Activated B cell treated with CpG ODN at 0.5 μM for 24 hours (primary cell): ENCODE results near the gene MACROD1. TPM values are rescaled to one million over a fixed set of nuclear protein-coding genes. Genes with fewer than 3 reads are reported as not detected.

Experiments used
- ATAC-seq: fragments of 200-7000 bp; cut with Tn5 transposase; one replicate; pipeline ENCODE4 v1.10.0; 2021; ENCODE audit warnings: low read depth, mild to moderate bottlenecking, moderate library complexity
- CTCF ChIA-PET: fragments of 350-600 bp; sonication (Branson Sonifier 250); formaldehyde crosslinking; loops from one replicate; lab custom pipeline; 2021; ENCODE audit warnings: antibody characterized with exemption; lab: Charles Lee
- POLR2A ChIA-PET: fragments of 350-600 bp; sonication (Branson Sonifier 250); formaldehyde crosslinking; loops from one replicate; lab custom pipeline; 2021; ENCODE audit warnings: antibody characterized with exemption; lab: Charles Lee
- DNase-seq: peaks from one replicate; pipeline ENCODE4 v3.0.0; 2022
- H3K27ac Mint-ChIP-seq: one replicate; pipeline ENCODE4 v1.8.0; 2020; ENCODE audit warnings: mixed read lengths
- H3K27me3 Mint-ChIP-seq: one replicate; pipeline ENCODE4 v1.8.0; 2021; ENCODE audit warnings: mixed read lengths
- H3K36me3 Mint-ChIP-seq: one replicate; pipeline ENCODE4 v1.8.0; 2021; ENCODE audit warnings: low read depth, mixed read lengths
- H3K4me1 Mint-ChIP-seq: one replicate; pipeline ENCODE4 v1.8.0; 2021; ENCODE audit warnings: mixed read lengths
- H3K4me3 Mint-ChIP-seq: one replicate; pipeline ENCODE4 v1.8.0; 2020; ENCODE audit warnings: mild to moderate bottlenecking, mixed read lengths
- H3K9me3 Mint-ChIP-seq: one replicate; pipeline ENCODE4 v1.8.0; 2020; ENCODE audit warnings: mixed read lengths
- intact Hi-C: fragments of 100-400 bp; cut with micrococcal nuclease; formaldehyde crosslinking; loops from one replicate; pipeline ENCODE4 v1.15.1; 2024
- total RNA-seq: library from RNA; stranded (reverse); gene quantifications from 2 replicates; pipeline ENCODE4 v1.2.3, GENCODE V29; 2022
- TF ChIP-seq, protein P1 (sequence below): fragments of 200-600 bp; IDR thresholded peaks from one replicate; pipeline ENCODE4 v1.8.0; 2022; ENCODE audit warnings: antibody characterized with exemption, mild to moderate bottlenecking

The MACROD1 gene
- total RNA-seq, 1 donor from 2014 or later = 4.5 TPM

DNA sequence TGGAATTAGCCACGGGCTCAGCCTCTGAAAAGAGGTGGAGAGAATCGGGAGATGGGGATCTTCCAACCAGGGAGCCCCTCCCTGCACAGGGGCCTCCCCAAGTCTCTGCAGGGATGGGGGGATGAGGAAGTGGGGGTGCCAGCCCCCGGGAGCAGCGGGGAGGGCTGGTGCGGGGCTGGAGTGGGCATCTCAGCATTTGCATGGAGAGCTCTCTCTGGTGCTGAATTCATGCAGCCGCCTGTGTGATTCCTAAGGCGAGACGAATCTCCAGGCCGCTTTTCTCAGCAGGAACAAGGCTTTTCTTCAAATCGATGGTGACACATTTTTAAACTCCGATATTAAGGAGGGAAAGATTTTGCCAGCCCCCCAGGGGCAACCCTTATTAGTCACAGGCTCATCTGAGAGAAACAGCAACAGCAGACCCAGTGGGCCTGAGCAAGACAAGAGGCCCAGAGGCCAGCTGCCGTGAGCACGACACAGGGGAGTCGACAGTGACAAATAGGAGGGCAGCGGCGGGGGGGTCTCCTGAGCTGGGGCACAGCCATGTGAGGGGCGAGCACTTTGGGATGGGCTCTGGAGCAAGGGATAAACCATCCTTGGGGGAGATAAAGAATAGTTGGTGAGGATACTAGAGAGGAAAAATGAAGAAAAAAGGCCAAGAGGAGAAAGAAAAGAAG lies 29.0 kb downstream of the MACROD1 start:
- ATAC-seq (no peak), DNase-seq (no peak)
- no peaks in the 10 kb centered on the region for H3K36me3 Mint-ChIP-seq
- intact Hi-C loops = no loop called here
- ChIA-PET POLR2A (no interaction called here), CTCF (no interaction called here)
- H3K27ac Mint-ChIP-seq = no peak overlapping the region
- H3K4me3 Mint-ChIP-seq = no peak overlapping the region
- no peaks in the 10 kb centered on the region for H3K9me3 Mint-ChIP-seq
- H3K4me1 Mint-ChIP-seq = no peaks in the 10 kb centered on the region
- TF ChIP-seq, protein P1, sequence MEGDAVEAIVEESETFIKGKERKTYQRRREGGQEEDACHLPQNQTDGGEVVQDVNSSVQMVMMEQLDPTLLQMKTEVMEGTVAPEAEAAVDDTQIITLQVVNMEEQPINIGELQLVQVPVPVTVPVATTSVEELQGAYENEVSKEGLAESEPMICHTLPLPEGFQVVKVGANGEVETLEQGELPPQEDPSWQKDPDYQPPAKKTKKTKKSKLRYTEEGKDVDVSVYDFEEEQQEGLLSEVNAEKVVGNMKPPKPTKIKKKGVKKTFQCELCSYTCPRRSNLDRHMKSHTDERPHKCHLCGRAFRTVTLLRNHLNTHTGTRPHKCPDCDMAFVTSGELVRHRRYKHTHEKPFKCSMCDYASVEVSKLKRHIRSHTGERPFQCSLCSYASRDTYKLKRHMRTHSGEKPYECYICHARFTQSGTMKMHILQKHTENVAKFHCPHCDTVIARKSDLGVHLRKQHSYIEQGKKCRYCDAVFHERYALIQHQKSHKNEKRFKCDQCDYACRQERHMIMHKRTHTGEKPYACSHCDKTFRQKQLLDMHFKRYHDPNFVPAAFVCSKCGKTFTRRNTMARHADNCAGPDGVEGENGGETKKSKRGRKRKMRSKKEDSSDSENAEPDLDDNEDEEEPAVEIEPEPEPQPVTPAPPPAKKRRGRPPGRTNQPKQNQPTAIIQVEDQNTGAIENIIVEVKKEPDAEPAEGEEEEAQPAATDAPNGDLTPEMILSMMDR = no peak
- peaks cover 2% of the 10 kb centered on the region for H3K27me3 Mint-ChIP-seq

DNA sequence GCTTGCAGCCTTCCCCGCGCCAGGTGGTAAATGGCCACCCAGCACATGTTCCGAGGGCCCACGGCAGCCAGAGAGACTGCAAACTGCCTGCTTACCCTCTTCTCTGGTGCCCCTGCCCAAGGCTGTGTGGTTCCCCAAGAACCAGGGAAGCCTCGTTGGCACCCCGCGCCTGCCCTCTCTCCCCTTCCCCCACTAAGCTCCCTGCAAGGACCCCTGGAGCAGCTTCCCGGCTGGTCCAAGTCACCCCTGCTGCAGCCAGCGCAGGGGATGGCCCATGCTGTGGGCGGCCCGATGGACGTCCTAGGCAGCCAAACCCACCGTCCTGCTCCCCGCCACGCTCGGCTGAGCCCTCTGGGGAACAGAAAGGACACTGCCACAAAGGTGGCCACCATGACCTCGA lies 30.2 kb downstream of the MACROD1 start:
- DNase-seq (no peak), ATAC-seq (no peak)
- no peaks in the 10 kb centered on the region for H3K4me1 Mint-ChIP-seq
- CTCF ChIA-PET = no interaction called here
- H3K27ac Mint-ChIP-seq = no peak overlapping the region
- POLR2A ChIA-PET = no interaction called here
- H3K9me3 Mint-ChIP-seq = no peaks in the 10 kb centered on the region
- no peaks in the 10 kb centered on the region for H3K36me3 Mint-ChIP-seq
- no peak overlapping the region for H3K4me3 Mint-ChIP-seq
- TF ChIP-seq, protein P1 = no peak
- intact Hi-C loops = no loop called here
- peaks cover 5% of the 10 kb centered on the region for H3K27me3 Mint-ChIP-seq

DNA sequence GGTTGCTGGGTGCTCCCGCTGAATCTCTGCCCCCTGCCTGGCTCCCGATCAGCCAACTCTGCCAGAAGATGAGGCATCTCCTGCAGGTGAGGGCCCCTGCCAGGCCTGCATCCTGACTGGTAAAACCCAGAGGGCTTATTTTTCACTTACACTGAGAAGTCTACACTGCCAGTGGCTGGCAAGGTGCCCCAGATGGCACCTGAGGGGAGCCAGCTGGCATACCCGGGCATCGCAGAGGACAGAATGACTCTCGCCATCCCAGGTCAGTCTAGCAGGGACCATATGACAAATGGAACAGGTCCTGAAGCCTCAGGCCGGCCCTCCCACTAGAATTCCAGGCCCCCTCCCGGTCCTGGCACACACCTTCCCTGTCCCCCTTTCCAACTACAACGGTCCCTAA lies 30.9 kb downstream of the MACROD1 start:
- no peaks in the 10 kb centered on the region for H3K36me3 Mint-ChIP-seq
- H3K9me3 Mint-ChIP-seq = no peaks in the 10 kb centered on the region
- POLR2A ChIA-PET = no interaction called here
- H3K27ac Mint-ChIP-seq = no peak overlapping the region
- CTCF ChIA-PET = no interaction called here
- ATAC-seq = no peak
- no peak for DNase-seq
- peaks cover 5% of the 10 kb centered on the region for H3K27me3 Mint-ChIP-seq
- no peaks in the 10 kb centered on the region for H3K4me1 Mint-ChIP-seq
- H3K4me3 Mint-ChIP-seq = no peak overlapping the region
- intact Hi-C loops = no loop called here
- TF ChIP-seq, protein P1 = no peak

DNA sequence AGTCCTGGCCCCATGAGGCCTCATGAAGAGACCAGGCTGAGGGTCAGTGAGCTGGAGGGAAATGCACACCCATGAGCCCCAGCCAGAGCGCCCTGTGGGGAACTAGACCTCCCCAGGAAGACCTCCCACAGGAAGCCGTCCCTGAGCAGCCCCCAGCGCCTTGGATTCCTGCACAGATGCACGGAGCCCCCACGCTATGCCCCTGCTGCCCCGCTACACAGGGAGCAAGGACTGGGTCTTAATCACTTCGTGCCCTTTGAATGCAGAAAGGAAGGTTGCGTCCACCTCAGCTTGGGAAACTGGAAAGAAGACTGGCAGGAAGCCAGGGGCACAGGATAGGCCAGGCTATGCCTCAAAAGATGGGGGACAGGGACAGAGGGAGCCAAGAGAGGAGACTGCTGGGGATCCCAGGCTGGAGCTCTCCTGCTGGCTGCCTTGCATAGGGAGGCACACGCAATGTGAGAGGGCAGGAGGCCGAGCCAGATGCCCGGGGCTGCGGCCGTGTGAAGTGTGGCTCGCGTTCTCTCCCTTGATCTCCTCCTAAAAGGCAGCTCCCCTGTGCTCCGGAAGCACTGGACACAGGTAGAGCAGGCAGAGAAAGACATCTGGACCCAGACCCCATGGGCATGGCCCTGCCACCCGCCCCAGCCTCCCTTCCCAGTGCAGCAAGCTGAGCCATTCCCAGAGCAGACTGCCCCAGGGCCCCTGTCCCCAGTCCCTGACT lies 32.8 kb downstream of the MACROD1 start:
- intact Hi-C loops = no loop called here
- DNase-seq (no peak), ATAC-seq (no peak)
- Mint-ChIP-seq H3K27ac (no peak overlapping the region), H3K4me1 (no peaks in the 10 kb centered on the region), H3K4me3 (no peak overlapping the region), H3K36me3 (no peaks in the 10 kb centered on the region), H3K27me3 (peaks cover 5% of the 10 kb centered on the region), H3K9me3 (no peaks in the 10 kb centered on the region)
- POLR2A ChIA-PET = no interaction called here
- CTCF ChIA-PET = no interaction called here
- TF ChIP-seq, protein P1 = no peak

DNA sequence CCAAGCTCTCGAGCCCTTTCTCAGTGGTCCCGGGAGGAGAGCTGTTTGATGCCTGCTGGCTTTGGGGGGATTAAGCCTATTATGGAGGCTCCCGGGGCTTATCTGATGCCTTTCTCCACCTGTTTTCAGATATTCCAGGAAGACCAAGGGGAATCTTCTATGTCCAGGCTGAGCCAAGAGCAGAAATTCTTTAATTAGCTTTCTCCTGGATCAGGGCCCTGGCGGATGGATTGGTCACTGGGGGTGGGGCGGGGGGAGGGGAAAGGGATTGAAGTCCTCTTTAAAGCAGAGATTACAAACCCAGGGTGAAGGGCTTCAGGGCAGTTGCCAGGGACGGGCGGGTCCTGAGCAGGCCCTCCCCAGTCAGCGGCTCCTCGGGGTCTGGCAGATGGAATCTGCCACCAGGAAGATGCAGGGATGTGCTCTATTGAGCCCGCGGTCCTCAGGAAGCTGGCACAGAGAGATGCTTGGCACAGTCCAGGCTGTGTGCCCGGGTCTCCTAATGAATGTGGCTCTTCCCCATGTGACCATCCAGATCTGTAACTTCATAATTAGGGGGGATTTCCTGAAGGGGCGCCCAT lies 33.6 kb downstream of the MACROD1 start:
- H3K9me3 Mint-ChIP-seq = no peaks in the 10 kb centered on the region
- CTCF ChIA-PET = no interaction called here

More for the DNA sequence above, 33.6 kb downstream of the MACROD1 start:
- intact Hi-C loops = no loop called here
- Mint-ChIP-seq H3K36me3 (no peaks in the 10 kb centered on the region), H3K4me3 (no peak overlapping the region), H3K27ac (no peak overlapping the region), H3K4me1 (no peaks in the 10 kb centered on the region), H3K27me3 (peaks cover 5% of the 10 kb centered on the region)
- TF ChIP-seq, protein P1 = no peak
- no peak for DNase-seq
- POLR2A ChIA-PET = no interaction called here
- ATAC-seq = no peak
